Pulmonary artery endothelial cell (primary cell): ENCODE data around the gene DACH2. TPM values are rescaled to one million over a fixed set of nuclear protein-coding genes. Genes with fewer than 3 reads are reported as not detected.

Experiments used
- DNase-seq: peaks from one replicate; pipeline ENCODE4 v3.0.0-alpha.2; 2011; ENCODE audit warnings: low read depth, low spot score
- total RNA-seq: library from RNA; depleted of rRNA; stranded (reverse); fragments of >200 nt; gene quantifications from 2 replicates; pipeline ENCODE4 v1.2.3, GENCODE V29; 2014

Gene DACH2
- total RNA-seq, 1 donor from 2014 or later = not detected

- DNase-seq = no peak
Observed at GRCh38 chrX:86805241-86805640, 657.0 kb downstream of the DACH2 start.

- no peak for DNase-seq
Observed at GRCh38 chrX:86806786-86807185, 658.5 kb downstream of the DACH2 start.

GRCh38 chrX:86809651-86810050, 661.4 kb downstream of the DACH2 start:
- no peak for DNase-seq

GRCh38 chrX:86829786-86830185, 681.5 kb downstream of the DACH2 start:
- DNase-seq = no peak

- no peak for DNase-seq
Observed at GRCh38 chrX:86830685-86831084, 682.4 kb downstream of the DACH2 start.

GRCh38 chrX:86845101-86845500, 696.9 kb downstream of the DACH2 start:
- DNase-seq = no peak

Other genes with a start within 250 kb of the DACH2 start
- 14.6 and 18.3 TPM in 2 replicates for gene CHM, start 100.9 kb upstream of the DACH2 start, total RNA-seq